Activated naive CD4-positive, alpha-beta T cell treated with Interleukin-2 at 50 U/mL for 16 hours (primary cell): ENCODE results near the gene TEKTIP1.
A peak's percentile ranks its signal among the peaks of the same experiment; 100 is the strongest.

Experiments
- DNase-seq: peaks from one replicate; pipeline ENCODE4 v3.0.0-alpha.2; 2020

TEKTIP1 gene

DNA sequence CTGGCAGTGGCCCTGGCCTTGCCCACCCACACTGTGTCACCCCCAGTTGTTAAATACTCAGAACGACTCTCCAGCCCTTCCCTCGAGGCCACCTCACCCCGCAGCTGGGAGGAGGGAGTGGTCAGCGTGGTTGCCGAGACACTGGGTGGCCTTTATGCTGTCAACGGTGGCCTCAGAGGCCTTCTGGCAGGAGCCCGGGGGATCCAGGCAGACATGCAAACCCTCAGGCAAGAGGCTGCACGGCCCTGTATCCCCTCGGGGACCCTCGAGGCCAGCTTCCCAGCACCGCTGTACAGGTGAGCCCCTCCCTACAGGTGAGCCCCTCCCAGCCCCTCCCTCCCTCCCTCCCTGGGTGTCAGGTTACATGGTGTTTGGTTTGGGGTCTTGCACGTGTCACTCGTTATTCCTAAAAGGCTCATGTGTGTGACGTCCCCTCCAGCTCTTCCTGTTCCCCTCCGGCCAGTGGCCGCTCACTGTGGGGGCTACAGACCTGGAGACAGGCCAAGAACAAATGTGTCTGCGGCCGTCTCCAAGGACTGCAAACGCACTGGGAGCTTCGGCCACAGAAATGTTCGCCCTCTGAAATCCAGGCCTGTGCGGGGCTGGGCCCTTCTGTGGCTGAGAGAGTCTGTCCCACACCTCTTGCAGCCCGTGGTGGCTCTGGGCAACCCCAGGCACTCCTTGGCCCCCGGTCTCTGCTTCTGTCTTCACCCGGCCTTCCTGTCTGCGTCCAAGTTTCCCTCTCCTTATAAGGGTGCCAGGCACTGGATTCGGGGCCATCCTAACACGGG is at the start of gene TEKTIP1:
TEKTIP1 (plus strand) TSS at position 210 of the 791 bp plus-strand sequence; CDS start at position 214, 4 bp downstream.
- no peak for DNase-seq

DNA sequence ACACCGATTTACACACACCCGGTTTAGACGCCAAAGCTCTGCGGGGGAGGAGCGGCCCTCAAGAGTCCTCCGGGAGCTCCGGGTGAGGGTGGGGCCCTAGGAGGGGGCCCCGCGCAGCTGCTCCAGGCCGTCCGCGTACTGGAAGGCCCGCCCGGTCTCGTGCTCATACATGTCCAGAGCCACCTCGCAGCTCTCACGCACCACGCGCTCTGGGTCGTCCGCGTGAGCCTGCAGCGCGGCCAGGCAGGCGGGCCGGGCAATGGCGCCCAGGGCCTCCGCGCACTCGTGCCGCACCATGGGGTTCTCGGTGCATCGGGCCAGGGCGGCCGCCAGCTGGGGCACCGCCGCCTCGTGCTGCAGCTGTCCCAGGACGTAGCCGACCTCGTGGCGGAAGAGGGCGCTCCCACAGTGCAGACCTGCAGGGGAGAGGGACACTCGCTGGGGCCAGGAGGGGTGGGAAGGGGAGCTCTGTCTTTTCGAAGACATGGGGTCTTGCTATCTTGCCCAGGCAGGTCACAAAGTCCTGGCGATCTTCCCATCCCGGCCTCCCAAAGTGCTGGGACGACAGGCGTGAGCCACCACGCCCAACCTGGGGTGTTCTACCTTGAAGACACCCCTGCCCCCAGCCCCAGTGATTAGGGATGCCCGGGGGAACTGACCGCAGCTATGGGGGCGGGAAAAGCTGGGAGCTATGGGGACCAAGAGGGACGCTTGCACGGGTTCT is 47.4 kb upstream of the TEKTIP1 start:
- no peak for DNase-seq

DNA sequence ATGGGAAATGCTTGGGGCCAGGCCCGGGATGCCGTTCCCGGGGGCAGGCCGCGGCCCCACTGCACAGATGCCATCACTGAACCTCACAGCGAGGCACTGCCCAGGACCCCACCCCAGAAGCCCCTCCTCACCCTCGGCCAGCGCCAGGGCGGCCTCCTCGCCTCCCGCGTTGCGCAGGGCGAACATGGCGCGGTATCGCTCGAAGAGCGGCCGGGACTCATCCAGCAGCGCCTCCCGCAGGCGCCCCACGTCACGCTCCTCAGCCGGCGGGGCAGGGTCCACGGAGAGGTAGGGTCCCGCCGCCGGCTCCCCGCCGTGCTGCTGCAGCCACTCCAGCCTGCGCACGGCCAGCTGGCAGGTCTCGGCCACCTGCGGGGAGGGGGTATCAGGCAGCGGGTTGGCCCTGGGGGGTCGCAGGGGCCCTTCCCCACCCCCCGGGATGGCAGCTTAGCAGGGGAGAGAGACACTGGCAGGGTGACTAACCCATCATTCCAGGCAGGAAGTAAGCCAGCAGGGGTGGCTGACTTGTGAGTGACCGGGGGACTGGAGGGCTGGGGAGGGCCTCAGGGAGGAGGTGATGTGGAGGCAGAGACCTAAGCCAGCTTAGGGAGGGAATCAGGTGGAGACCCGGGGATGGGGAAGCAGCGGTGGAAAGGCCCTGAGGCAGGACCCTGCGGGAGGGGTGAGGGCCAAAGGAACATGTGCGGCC is 46.7 kb upstream of the TEKTIP1 start:
- DNase-seq: no peak

DNA sequence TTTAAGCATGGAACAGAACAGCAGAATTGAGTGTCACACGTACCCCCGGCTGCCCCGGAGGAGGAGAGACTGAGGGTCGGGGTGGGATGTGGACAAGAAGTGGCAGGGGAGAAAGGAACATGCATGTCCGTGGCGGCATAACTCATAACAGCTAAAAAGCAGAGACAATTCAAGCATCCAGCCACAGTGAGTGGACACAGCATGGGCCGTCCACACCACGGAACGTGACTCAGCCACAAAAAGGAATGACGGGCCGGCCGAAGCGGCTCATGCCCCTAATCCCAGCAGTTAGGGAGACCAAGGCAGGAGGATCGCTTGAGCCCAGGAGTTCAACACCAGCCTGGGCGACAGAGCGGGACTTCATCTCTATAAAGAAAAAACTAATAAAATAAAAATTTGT is 46.1 kb upstream of the TEKTIP1 start:
- DNase-seq: no peak

DNA sequence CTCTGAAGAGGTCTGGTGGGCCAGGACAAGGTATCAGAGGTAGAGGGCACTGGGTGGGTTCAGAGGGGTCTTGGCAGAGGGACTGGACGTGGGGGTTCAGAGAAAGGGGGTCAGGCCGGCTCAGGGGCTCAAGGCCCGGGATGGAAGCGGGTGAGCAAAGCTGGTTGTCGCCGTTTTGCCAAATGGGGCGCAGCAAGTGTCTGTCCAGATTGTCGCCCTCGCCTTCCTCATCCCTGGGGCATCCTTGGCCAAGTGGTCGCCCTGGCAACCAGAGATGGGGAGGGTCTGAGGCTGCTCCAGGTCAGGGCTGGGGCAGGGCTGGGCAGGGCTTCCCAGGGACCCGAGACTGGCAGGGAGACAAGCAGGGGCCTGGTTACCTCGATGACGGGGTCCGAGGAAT is 45.3 kb upstream of the TEKTIP1 start:
- DNase-seq: no peak

DNA sequence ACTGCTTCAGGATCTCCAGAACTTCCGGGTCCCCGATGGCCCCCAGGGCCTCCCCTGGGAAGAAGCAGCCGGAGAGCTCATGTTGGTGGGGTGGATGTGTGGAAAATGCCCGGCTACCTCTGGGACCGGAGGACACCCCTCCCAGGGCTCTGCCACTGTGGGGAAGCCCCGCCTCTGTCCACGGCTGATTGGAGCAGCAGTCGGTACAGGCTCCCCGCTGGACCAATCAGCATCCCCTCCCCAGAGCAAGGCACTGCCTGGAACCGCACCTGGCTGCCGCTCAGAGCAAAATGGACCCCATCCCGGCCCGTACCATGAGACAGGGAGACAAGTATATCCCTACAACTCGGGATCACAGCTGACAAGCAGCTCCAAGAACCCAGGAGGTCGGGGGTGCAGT is 44.9 kb upstream of the TEKTIP1 start:
- peak; percentile 28 for DNase-seq

DNA sequence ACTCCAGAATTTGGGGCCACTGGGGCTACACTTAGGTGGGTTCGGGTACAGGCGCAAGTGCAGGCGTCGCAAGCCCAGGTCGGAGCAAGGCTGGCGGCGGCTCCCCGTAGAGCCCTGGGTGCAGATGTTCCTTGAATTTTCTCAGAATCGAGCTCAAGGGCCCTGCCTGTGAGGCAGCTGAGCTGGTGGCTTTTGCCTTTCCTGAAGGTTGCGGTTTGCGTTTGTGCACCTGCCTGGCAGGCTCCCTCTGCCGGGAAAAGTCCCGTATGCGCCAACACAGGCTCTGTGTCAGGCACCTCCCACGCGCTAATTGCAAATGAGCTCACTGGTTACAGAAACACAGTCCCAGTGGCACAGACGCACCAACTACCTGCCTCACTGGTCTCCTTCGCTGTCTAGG is 44.4 kb upstream of the TEKTIP1 start:
- DNase-seq: peak; percentile 62

DNA sequence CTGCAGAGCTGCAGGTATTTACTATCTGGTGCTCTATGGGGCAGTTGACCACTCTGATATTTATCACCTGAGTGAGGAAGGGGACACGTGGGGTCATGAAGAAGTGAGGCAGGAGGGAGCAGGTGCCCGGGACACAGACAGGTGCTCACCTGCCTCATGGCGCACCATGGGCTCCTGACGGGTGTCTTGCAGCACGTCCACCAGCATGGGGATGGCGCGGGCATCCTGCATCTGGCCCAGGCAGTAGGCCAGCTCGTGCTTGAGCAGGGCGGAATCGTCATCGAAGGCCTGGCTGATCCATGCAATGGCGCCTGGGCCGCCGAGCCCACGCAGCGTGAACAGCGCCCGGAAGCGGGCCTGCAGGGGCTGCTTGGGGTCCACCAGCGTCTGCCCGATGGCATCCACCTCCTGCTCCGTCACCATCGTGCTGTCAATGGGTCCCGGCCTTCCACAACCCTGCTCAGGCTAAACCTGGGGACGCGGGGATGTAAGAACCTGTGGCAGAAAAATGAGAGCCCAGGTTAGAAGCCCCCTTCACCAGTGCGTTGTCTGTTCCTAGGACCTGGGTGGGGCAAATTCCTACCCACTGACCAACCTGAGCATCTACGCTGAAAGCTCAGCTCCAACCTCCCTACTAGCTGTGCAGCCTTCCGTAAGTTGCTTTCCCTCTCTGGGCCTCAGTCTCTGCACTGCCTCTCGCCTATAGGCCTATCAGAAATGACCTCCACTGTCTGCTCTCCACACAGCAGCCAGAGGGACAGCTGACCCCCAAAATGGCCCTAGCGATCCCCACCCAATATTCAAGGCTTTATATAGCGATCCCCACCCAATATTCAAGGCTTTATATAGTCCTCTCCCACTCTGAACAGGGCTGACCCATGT is 42.3 kb upstream of the TEKTIP1 start:
- no peak for DNase-seq

DNA sequence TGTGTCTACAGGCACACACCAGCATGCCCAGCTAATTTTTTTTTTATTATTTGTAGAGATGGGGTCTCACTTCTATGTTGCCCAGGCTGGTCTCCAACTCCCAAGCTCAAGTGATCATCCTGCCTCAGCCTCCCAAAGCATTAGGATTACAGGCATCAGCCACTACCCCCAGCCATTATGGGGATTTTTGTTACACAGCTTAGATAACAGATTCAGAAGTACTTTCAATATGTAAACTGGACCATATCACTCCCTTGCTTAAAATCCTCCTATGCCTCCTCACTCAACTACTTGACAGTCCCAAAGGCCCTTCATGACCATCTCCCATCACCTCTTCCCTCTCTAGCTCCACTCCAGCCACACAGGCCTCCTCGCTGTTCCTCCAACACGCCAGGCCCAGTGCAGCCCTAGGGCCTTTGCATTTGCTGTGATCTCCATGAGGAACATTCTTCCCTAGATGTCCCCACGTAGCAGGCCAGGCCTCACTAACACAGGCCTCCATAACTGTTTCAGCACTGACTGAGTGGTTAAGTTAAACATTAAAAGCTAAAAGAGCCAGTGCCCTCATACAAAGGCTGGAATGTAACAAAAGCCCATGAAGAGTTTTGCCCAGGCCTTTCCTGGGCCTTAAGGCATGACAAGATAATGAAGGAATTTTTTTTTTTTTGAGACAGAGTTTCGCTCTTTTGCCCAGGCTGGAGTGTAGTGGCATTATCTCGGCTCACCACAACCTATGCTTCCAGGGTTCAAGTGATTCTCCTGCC is 41.0 kb upstream of the TEKTIP1 start:
- DNase-seq: no peak

DNA sequence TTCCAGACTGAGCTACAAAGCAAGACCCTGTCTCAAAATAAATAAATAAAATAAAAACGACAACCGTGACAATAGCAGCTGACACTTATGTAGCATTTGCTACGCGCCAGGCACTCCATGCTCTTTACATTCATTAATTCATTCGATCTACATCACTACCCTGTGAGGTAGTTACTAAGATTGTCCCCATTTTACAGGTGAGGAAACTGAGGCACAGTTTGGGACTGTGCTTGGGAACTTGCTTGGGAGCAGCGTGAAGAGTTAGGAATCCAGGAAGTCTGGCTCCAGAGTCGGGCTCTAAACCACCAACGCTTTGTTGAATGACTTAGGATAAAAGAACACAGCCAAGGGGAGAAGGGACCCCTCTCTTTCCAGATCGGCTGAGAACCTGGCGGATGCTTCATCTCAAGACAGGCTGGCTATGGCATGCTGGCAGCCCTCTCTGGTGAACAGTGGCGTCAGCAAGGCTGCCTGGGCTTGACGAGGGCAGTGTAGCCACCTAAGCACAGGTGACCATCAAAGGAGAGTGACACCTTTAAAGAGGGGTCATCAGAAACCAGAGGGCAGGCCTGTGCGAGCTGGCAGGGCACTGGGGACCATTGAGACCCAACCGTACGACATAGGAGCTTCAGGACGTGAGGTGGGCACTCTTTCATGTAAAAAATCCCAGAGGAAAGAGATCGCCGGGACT is 39.1 kb upstream of the TEKTIP1 start:
- DNase-seq: no peak

DNA sequence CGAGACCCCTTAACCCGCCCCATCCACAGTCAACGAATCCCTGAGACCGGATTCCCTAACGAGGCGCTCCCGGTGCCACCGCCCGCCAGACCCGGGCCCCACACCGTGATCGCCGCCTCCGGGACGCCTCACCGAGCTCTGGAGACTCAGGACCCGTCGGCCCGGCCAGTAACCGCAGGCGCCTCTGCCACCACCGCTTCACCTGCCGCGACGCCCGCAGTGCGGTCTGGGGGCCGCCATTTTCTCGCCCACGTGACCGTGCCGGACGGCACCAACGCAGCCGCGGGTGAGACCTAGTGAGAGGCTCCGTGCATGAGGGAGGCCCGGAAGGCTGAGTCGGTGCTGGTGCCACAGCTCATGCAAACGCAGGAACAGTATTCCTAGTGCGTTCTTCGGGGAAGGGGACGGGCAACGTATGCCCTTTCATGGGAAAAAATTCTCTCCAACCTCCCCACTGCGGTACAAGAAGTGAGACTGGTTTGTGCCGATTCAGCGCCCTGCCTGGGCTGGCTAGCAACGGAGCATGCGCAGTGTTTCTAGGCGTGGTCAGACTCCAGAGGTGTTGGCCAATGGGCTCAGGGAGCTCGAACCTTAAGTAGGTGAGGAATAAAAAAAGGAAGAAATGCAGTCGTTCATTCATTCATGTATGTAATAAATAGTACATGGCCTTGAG is 38.4 kb upstream of the TEKTIP1 start, which contains the start of gene DOHH:
DOHH (minus strand) TSS at position 246 of the 673 bp plus-strand sequence. CDS start 3,860 bp downstream, outside the sequence.
- DNase-seq: peak; percentile 98

DNA sequence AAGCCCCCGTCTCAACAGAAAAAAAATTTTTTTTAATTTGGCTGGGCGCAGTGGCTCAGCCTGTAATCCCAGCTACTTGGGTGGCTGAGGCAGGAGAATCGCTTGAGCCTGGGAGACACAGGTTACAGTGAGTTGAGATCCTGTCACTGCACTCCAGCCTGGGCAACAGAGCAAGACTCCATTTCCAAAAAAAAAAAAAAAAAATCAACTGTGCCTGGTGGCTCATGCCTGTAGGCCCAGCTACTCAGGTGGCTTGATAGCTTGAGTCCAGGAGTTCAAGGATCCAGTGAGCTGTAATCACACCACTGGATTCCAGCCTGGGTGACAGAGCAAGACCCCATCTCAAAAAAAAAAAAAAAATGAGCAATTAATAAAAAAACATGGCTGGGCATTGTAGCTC is 37.2 kb upstream of the TEKTIP1 start:
- no peak for DNase-seq

DNA sequence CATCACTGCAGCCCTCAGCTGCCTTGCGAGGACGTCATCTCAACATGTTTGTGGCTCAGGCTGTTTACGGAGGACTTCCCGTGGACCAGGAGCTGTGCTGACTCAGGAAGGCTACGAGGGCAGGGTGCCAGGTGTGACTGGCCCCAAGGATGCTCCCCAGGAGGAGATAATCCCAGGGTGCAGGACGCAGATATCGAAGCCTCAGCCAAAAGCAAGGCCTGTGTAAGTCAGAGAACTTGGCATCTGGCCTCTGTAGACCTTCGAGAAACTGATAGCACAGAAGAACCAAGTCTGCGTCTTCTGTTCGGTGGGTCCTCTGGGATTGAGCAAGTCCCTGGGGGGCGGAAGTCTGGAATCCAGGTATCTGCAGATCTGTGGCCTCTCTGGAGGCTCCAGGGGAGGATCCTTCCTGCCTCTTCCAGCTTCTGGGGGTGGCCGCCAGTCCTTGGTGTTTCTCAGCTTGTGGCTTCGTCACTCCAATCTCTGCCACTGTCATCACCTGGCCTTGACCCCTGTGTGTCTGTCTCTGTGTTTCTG is 35.9 kb upstream of the TEKTIP1 start:
- no peak for DNase-seq

DNA sequence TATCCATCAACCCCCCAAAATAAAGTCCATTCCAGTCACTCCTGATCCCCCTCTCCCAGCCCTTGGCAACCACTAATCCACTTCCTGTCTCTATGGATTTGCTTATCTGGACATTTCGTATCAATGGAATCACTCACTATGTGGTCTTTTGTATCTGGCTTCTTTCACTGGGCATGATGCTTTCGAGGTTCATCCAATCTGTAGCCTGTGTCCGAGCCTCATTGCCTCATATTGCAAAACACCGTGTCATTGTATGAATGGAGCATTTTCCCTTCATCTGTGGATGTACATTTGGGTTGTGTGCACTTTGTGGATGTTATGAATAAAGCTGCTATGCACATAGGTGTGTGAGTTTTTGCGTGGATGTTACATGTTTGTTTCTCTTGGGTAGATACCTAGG is 34.2 kb upstream of the TEKTIP1 start:
- no peak for DNase-seq

DNA sequence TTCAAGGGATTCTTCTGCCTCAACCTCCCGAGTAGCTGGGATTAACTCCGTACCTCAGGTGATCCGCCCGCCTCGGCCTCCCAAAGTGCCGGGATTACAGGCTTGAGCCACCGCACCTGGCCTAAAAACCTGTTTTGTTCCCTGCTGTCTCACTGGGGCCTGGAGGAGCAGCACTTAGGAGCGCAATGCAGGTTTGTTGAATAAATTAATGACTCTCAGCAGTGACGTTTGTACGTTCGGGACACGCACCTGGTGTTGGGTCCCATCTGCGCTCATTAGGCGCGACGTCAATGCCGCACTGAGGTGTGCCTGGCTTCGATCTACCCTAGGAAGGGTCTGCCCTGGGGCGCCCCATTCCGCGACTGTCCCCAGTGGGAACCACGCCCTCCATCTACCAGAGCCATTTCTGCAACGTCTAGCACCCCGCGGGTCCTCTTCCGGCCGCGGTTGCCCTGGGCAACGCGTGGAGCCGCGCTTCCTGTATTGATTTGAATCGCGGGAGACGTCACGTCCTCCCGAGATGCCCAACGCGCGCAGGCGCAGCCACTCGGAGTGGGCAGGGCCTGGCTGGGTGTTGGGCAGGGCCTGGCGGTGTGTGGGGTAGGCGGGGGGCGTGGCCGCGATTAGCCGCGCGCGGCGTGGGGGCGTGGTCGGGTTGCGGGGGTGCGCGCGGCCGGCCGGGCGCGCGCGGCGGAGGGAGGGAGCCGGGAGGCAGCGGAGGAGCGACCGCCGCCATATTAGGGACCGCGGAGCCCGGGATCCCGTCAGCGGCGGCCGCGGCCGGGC is 33.2 kb upstream of the TEKTIP1 start, which contains the start of gene FZR1:
FZR1 (plus strand) TSS at position 714 of the 786 bp plus-strand sequence. CDS start 16,679 bp downstream, outside the sequence.
- peak; percentile 99 for DNase-seq

DNA sequence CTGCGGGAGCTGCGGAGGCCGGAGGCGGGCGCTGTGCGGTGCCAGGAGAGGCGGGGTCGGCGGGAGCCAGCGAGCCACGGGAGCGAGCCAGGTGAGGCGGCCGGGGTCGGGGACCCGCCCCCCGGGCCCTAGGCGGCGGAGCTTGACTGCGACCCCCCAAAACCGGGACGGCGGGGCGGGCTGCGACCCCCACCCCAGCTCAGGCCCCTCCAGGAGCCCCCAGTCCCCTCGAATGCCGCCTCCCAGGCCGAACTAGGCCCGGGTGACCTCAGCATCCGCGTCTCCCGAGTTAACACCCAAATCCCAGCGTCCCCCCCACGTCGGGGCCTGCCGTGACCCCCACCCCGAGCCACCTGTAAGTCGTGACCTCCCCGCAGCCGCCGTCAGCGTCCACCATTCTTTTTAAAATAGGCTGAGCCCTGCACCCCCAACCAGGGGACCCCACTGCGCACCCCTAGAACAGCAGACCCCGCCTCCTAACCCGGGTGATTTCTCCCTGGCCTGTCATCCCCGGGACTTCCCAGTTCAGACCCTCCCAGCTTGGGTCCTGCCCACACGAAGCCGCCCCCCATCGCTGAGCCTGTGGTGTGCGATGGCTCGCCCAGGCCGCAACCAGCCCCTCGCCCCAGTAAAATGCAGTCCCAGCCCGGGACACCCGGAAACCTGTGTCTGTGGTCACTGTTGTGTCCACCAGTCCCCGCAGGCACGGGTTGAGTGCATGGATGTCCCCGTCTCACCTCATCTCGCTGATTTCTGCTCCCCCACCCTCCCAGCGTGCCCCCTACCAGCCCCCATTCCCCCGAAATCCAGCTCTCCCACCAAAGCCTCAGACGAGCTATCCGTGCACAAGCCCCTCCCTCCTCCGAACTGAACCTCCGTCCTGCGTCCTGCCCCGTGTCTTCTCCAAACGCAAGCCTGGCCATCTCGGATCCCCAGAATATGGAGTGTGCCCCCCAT is 32.3 kb upstream of the TEKTIP1 start:
- peak; percentile 27 for DNase-seq

DNA sequence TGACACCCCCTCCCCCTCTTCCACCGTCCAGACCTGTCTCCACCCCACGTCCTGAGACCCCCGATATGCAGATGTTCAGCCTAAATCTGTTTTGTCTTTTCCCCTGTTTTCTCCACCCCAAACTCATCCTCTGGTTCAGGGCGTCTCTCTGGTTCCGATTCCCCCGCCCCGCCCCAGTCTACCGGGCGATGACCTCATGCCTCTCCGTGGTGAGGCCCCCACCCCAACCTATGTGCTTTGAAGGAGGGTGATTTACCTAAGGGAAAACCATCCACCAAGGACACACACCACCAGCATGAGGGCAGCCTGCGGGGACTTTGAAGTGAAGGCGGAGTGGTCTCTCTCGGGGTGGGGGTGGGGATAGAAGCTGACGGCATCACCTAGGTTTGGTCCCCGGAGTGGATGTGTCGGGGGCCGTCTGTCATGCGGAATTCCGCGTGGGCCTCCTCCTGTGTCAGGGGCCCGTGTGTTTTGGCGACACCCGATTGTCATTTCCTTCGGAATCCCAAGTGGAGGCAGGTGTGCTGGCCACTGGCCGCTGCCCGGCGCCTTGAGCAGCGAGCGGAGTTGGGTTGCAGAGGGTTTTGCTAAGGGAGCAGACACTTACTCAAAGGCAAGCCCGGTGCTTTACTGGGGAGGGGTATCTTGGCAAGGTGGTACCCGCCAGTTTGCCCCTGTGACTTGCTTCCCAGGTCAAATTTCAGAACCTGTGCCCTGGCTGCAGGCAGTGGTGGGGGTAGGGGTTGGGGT is 31.4 kb upstream of the TEKTIP1 start:
- DNase-seq: peak; percentile 55
